SK-N-SH treated with all-trans-retinoic acid at 6 μM for 48 hours (cell line): ENCODE data around the gene MARK1.

Experiments
- ATAC-seq: fragments of 200-7000 bp; cut with Tn5 transposase; 3 replicates; pipeline ENCODE4 v1.9.1; 2020; ENCODE audit warnings: mild to moderate bottlenecking, moderate library complexity
- ARNTL ChIP-seq: fragments of 450-650 bp; formaldehyde crosslinking; IDR thresholded peaks from 2 replicates; pipeline ENCODE4 v1.5.0; 2020; ENCODE audit warnings: low read depth, mild to moderate bottlenecking, moderate library complexity, borderline replicate concordance
- BACH2 ChIP-seq: fragments of 250-450 bp; sonication (Bioruptor Pico); IDR thresholded peaks from 2 replicates; pipeline ENCODE4 v1.9.0; 2021; ENCODE audit warnings: mild to moderate bottlenecking, borderline replicate concordance
- CSDC2 ChIP-seq: fragments of 250-450 bp; sonication (Bioruptor Pico); IDR thresholded peaks from 2 replicates; pipeline ENCODE4 v1.5.0; 2020; ENCODE audit warnings: mild to moderate bottlenecking, moderate library complexity
- CSRNP3 ChIP-seq: fragments of 250-450 bp; sonication (Bioruptor Pico); IDR thresholded peaks from 2 replicates; pipeline ENCODE4 v1.5.1; 2021; ENCODE audit warnings: mild to moderate bottlenecking, moderate library complexity
- ESRRG ChIP-seq: fragments of 250-450 bp; sonication (Bioruptor Pico); IDR thresholded peaks from 2 replicates; pipeline ENCODE4 v1.6.1; 2021; ENCODE audit warnings: mild to moderate bottlenecking
- GLIS3 ChIP-seq: fragments of 250-450 bp; sonication (Bioruptor Pico); IDR thresholded peaks from 2 replicates; pipeline ENCODE4 v1.5.0; 2020; ENCODE audit warnings: mild to moderate bottlenecking, moderate library complexity
- ISL1 ChIP-seq: fragments of 250-450 bp; sonication (Bioruptor Pico); IDR thresholded peaks from 2 replicates; pipeline ENCODE4 v2.1.2; 2022; ENCODE audit warnings: mild to moderate bottlenecking, moderate library complexity
- OSR1 ChIP-seq: fragments of 250-450 bp; sonication (Bioruptor Pico); IDR thresholded peaks from 2 replicates; pipeline ENCODE4 v1.8.0; 2022; ENCODE audit warnings: moderate library complexity, mild to moderate bottlenecking, inconsistent platforms
- PATZ1 ChIP-seq: fragments of 250-450 bp; sonication (Bioruptor Pico); IDR thresholded peaks from 2 replicates; pipeline ENCODE4 v1.8.0; 2020; ENCODE audit warnings: mild to moderate bottlenecking, moderate library complexity, borderline replicate concordance
- POU6F1 ChIP-seq: fragments of 250-450 bp; sonication (Bioruptor Pico); IDR thresholded peaks from 2 replicates; pipeline ENCODE4 v1.8.0; 2021; ENCODE audit warnings: low read depth, mild to moderate bottlenecking, moderate library complexity, borderline replicate concordance
- PPARA ChIP-seq: fragments of 250-450 bp; sonication (Bioruptor Pico); IDR thresholded peaks from 2 replicates; pipeline ENCODE4 v1.5.0; 2020; ENCODE audit warnings: mild to moderate bottlenecking, borderline replicate concordance
- RARB ChIP-seq: fragments of 250-450 bp; sonication (Bioruptor Pico); IDR thresholded peaks from 2 replicates; pipeline ENCODE4 v1.8.0; 2021; ENCODE audit warnings: mild to moderate bottlenecking, moderate library complexity
- SNAI2 ChIP-seq: fragments of 250-450 bp; sonication (Bioruptor Pico); IDR thresholded peaks from 2 replicates; pipeline ENCODE4 v1.5.0; 2020; ENCODE audit warnings: mild to moderate bottlenecking, moderate library complexity
- TCF4 ChIP-seq: fragments of 250-450 bp; sonication (Bioruptor Pico); IDR thresholded peaks from 2 replicates; pipeline ENCODE4 v1.8.0; 2021; ENCODE audit warnings: mild to moderate bottlenecking, moderate library complexity, borderline replicate concordance
- TOX ChIP-seq: fragments of 250-450 bp; sonication (Bioruptor Pico); IDR thresholded peaks from 2 replicates; pipeline ENCODE4 v1.8.0; 2021; ENCODE audit warnings: mild to moderate bottlenecking, moderate library complexity, borderline replicate concordance
- TSHZ2 ChIP-seq: fragments of 250-450 bp; sonication (Bioruptor Pico); IDR thresholded peaks from 2 replicates; pipeline ENCODE4 v1.5.0; 2020; ENCODE audit warnings: mild to moderate bottlenecking, moderate library complexity
- ZC3H10 ChIP-seq: fragments of 250-450 bp; sonication (Bioruptor Pico); IDR thresholded peaks from 2 replicates; pipeline ENCODE4 v1.5.1; 2021; ENCODE audit warnings: mild to moderate bottlenecking, moderate library complexity
- ZFP3 ChIP-seq: fragments of 250-450 bp; sonication (Bioruptor Pico); IDR thresholded peaks from 2 replicates; pipeline ENCODE4 v1.5.0; 2020; ENCODE audit warnings: mild to moderate bottlenecking, moderate library complexity
- ZFP30 ChIP-seq: fragments of 450-650 bp; formaldehyde crosslinking; IDR thresholded peaks from 2 replicates; pipeline ENCODE4 v1.5.0; 2022; ENCODE audit warnings: mild to moderate bottlenecking, moderate library complexity
- ZNF565 ChIP-seq: fragments of 450-650 bp; formaldehyde crosslinking; conservative IDR thresholded peaks from 2 replicates; pipeline ENCODE4 v1.5.0; 2020; ENCODE audit warnings: low read depth, mild to moderate bottlenecking, moderate library complexity
- ZNF8 ChIP-seq: fragments of 450-650 bp; formaldehyde crosslinking; IDR thresholded peaks from 2 replicates; pipeline ENCODE4 v1.5.0; 2020; ENCODE audit warnings: mild to moderate bottlenecking, moderate library complexity

MARK1 gene

GRCh38 chr1:220692436-220693228 lies 164.7 kb downstream of the MARK1 start:
- no peak for ATAC-seq
- no peak for TF ChIP-seq ESRRG
- TF ChIP-seq ZFP3 (CRISPR knock-in tag) = no peak
- no peak for TF ChIP-seq CSRNP3
- no peak for TF ChIP-seq TSHZ2
- no peak for TF ChIP-seq ZNF565 (CRISPR knock-in tag)
- no peak for TF ChIP-seq SNAI2 (CRISPR knock-in tag)
- TF ChIP-seq PATZ1 (CRISPR knock-in tag) = no peak
- TF ChIP-seq GLIS3 (CRISPR knock-in tag) = no peak
- TF ChIP-seq ZC3H10 (CRISPR knock-in tag) = no peak
- TF ChIP-seq TCF4 (CRISPR knock-in tag) = no peak
- TF ChIP-seq ZNF8 = no peak
- TF ChIP-seq POU6F1 (CRISPR knock-in tag) = no peak
- TF ChIP-seq ISL1 = no peak
- no peak for TF ChIP-seq ARNTL
- no peak for TF ChIP-seq CSDC2 (CRISPR knock-in tag)
- TF ChIP-seq RARB (CRISPR knock-in tag) = no peak
- no peak for TF ChIP-seq BACH2 (CRISPR knock-in tag)
- TF ChIP-seq, all 23 proteins: peak for 0

GRCh38 chr1:220694866-220695382 lies 167.0 kb downstream of the MARK1 start:
- TF ChIP-seq PPARA (CRISPR knock-in tag) = no peak
- no peak for ATAC-seq

- TF ChIP-seq ZFP3 (CRISPR knock-in tag) = no peak
- no peak for TF ChIP-seq TOX (CRISPR knock-in tag)
- TF ChIP-seq BACH2 (CRISPR knock-in tag) = no peak
- no peak for ATAC-seq
Measured at GRCh38 chr1:220695426-220695825, 167.5 kb downstream of the MARK1 start.

- no peak for ATAC-seq
- no peak for TF ChIP-seq CSDC2 (CRISPR knock-in tag)
- no peak for TF ChIP-seq OSR1 (CRISPR knock-in tag)
- TF ChIP-seq TSHZ2 = no peak
- no peak for TF ChIP-seq BACH2 (CRISPR knock-in tag)
- no peak for TF ChIP-seq CSRNP3
- TF ChIP-seq PPARA (CRISPR knock-in tag) = no peak
- no peak for TF ChIP-seq TOX (CRISPR knock-in tag)
- TF ChIP-seq ZNF8 = no peak
- TF ChIP-seq ZNF565 (CRISPR knock-in tag) = no peak
- no peak for TF ChIP-seq ZC3H10 (CRISPR knock-in tag)
- TF ChIP-seq ZFP30 (CRISPR knock-in tag) = no peak
Measured at GRCh38 chr1:220696226-220696862, 168.4 kb downstream of the MARK1 start.
